Measurements from ENCODE around the gene MMEL1.

DNA sequence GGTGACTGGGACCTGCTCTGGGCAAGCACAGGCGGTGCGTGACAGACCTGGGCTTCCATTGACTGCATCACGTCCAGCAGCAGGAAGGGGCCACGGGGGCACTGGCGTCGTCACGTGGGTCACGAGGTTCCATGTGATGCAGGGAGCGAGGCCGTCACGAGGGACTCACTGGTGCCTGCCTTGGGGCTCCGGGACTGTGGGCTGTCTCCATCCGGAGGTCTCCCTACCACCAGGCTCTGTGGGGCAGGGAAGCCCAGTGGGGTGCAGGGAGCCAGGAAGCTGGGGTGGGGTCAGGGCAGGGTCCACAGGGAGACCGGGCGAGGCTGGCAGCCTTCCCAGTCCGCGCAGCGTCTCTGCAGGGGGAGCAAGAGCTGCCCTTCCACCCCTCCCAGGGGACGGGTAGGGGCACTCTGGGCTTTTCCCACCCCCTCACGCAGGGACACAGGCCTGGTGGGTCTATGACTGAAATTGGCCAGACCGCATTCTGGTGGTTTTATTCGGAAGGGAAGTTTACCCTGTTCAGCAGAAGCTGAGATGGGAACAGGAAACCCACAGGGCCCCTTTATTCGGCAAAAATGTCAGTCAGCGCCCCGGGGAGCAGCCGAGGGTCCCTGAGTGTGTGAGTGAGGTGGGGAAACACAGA lies 77.1 kb downstream of the MMEL1 start:
- TF ChIP-seq ELF1 (CRISPR knock-in tag; IDR thresholded peaks at IDR 0.05) (peak; percentile 32; the same call in 1 of the 2 replicates), ZSCAN31 (CRISPR knock-in tag; IDR thresholded peaks at IDR 0.05; ENCODE audit: low read depth) (no peak), MZF1 (CRISPR knock-in tag; IDR thresholded peaks at IDR 0.05; ENCODE audit: borderline replicate concordance) (no peak), ZMYM2 (CRISPR knock-in tag; IDR thresholded peaks at IDR 0.05) (no peak), ETV6 (CRISPR knock-in tag; conservative IDR thresholded peaks at IDR 0.05) (no peak), ZNF124 (CRISPR knock-in tag; IDR thresholded peaks at IDR 0.05) (no peak), HIVEP1 (CRISPR knock-in tag; IDR thresholded peaks at IDR 0.05) (0 out of 2 replicates have a peak, but pooled peaks have one; percentile 72), ZNF136 (CRISPR knock-in tag; IDR thresholded peaks at IDR 0.05; ENCODE audit: low read depth) (no peak), ZNF180 (CRISPR knock-in tag; IDR thresholded peaks at IDR 0.05; ENCODE audit: borderline replicate concordance, low read depth) (no peak), HNRNPL (IDR thresholded peaks at IDR 0.05; ENCODE audit: low read depth, low read length) (peak; percentile 71; the same call in 1 of the 2 replicates)
- TF ChIP-seq, protein P1, sequence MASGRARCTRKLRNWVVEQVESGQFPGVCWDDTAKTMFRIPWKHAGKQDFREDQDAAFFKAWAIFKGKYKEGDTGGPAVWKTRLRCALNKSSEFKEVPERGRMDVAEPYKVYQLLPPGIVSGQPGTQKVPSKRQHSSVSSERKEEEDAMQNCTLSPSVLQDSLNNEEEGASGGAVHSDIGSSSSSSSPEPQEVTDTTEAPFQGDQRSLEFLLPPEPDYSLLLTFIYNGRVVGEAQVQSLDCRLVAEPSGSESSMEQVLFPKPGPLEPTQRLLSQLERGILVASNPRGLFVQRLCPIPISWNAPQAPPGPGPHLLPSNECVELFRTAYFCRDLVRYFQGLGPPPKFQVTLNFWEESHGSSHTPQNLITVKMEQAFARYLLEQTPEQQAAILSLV (CRISPR knock-in tag; IDR thresholded peaks at IDR 0.05; ENCODE audit: borderline replicate concordance) = 0 out of 2 replicates have a peak, but pooled peaks have one; percentile 65
- TF ChIP-seq, protein P2, sequence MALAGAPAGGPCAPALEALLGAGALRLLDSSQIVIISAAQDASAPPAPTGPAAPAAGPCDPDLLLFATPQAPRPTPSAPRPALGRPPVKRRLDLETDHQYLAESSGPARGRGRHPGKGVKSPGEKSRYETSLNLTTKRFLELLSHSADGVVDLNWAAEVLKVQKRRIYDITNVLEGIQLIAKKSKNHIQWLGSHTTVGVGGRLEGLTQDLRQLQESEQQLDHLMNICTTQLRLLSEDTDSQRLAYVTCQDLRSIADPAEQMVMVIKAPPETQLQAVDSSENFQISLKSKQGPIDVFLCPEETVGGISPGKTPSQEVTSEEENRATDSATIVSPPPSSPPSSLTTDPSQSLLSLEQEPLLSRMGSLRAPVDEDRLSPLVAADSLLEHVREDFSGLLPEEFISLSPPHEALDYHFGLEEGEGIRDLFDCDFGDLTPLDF (CRISPR knock-in tag; IDR thresholded peaks at IDR 0.05) = no peak
- TF ChIP-seq, protein P3, sequence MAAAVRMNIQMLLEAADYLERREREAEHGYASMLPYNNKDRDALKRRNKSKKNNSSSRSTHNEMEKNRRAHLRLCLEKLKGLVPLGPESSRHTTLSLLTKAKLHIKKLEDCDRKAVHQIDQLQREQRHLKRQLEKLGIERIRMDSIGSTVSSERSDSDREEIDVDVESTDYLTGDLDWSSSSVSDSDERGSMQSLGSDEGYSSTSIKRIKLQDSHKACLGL (CRISPR knock-in tag; IDR thresholded peaks at IDR 0.05) = peak; percentile 68; the same call in 1 of the 2 replicates
- TF ChIP-seq, protein P4, sequence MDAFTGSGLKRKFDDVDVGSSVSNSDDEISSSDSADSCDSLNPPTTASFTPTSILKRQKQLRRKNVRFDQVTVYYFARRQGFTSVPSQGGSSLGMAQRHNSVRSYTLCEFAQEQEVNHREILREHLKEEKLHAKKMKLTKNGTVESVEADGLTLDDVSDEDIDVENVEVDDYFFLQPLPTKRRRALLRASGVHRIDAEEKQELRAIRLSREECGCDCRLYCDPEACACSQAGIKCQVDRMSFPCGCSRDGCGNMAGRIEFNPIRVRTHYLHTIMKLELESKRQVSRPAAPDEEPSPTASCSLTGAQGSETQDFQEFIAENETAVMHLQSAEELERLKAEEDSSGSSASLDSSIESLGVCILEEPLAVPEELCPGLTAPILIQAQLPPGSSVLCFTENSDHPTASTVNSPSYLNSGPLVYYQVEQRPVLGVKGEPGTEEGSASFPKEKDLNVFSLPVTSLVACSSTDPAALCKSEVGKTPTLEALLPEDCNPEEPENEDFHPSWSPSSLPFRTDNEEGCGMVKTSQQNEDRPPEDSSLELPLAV (CRISPR knock-in tag; conservative IDR thresholded peaks at IDR 0.05; ENCODE audit: low read depth) = no peak

Measured in HepG2 (cell line).